GM12875 (cell line): ENCODE results near the gene CEACAM21.

Experiments used
- H3K4me3 ChIP-seq: one replicate; pipeline ENCODE4 v1.5.1; 2011; ENCODE audit warnings: low read depth, low read length, control low read depth
- CTCF ChIP-seq: IDR thresholded peaks from 2 replicates; pipeline ENCODE4 v1.5.1; 2011; ENCODE audit warnings: low read depth, mild to moderate bottlenecking, control low read depth, inconsistent platforms, low read length, moderate library complexity, borderline replicate concordance; ENCODE audit not compliant: insufficient read depth

The CEACAM21 gene

GRCh38 chr19:41624937-41625336, 49.0 kb downstream of the CEACAM21 start:
- no peak for TF ChIP-seq CTCF
- H3K4me3 ChIP-seq: no peak overlapping the region

GRCh38 chr19:41626278-41626677, 50.3 kb downstream of the CEACAM21 start:
- H3K4me3 ChIP-seq: no peak overlapping the region

GRCh38 chr19:41626877-41627276, 50.9 kb downstream of the CEACAM21 start, which contains the start of gene CEACAM4:
TSS of gene CEACAM4 (minus strand) at chr19:41627074. CDS start at chr19:41626963, 111 bp downstream.
- no peak for TF ChIP-seq CTCF
- no peak within 1 kb of the TSS for H3K4me3 ChIP-seq

More at GRCh38 chr19:41626278-41626677, 50.3 kb downstream of the CEACAM21 start:
- TF ChIP-seq CTCF: no peak

- no peak for TF ChIP-seq CTCF
Observed at GRCh38 chr19:41627966-41628675, 52.2 kb downstream of the CEACAM21 start.

More at GRCh38 chr19:41627966-41628675, 52.2 kb downstream of the CEACAM21 start:
- no peak overlapping the region for H3K4me3 ChIP-seq
